H1 (cell line): ENCODE measurements around the gene RASGEF1C. TPM values are rescaled to one million over a fixed set of nuclear protein-coding genes. Genes with fewer than 3 reads are reported as not detected.

Experiments used
- CTCF ChIA-PET: fragments of 300-600 bp; sonication (Branson Sonifier 250); formaldehyde crosslinking; loops from one replicate; lab custom pipeline; 2021; ENCODE audit not compliant: partially characterized antibody; lab: Charles Lee
- POLR2A ChIA-PET: fragments of 300-600 bp; sonication (Branson Sonifier 250); formaldehyde crosslinking; loops from one replicate; lab custom pipeline; 2021; ENCODE audit warnings: inconsistent platforms; ENCODE audit not compliant: partially characterized antibody; lab: Charles Lee
- DNase-seq, 2 experiments: peaks; one replicate each; pipeline versions ENCODE4 v3.0.0 to v3.0.0-alpha.2; 2010 to 2022; ENCODE audit warnings: low spot score in 2 of 2, low read depth in 1 of 2, mixed read lengths in 1 of 2
- FAIRE-seq: peaks from 2 replicates; lab custom pipeline; 2011; peaks lifted over from hg19 to GRCh38; lab: Jason Lieb, UNC
- H2AFZ ChIP-seq: 2 replicates; pipeline ENCODE4 v1.8.1; 2012; ENCODE audit warnings: low read length, inconsistent platforms
- H2AK5ac ChIP-seq: 2 replicates; pipeline ENCODE4 v1.6.1; 2013; ENCODE audit warnings: low read depth, low read length
- H2BK120ac ChIP-seq: replicated peaks from 2 replicates; pipeline ENCODE3; 2013; ENCODE audit warnings: low read depth, low read length, inconsistent platforms
- H2BK12ac ChIP-seq: 2 replicates; pipeline ENCODE4 v1.6.1; 2013; ENCODE audit warnings: low read depth, low read length
- H2BK15ac ChIP-seq: 2 replicates; pipeline ENCODE4 v1.6.1; 2013; ENCODE audit warnings: low read length
- H2BK20ac ChIP-seq: 2 replicates; pipeline ENCODE4 v1.6.1; 2013; ENCODE audit warnings: low read length
- H2BK5ac ChIP-seq: 2 replicates; pipeline ENCODE4 v1.6.1; 2013; ENCODE audit warnings: low read depth, low read length
- H3K14ac ChIP-seq: 2 replicates; pipeline ENCODE4 v1.6.1; 2013; ENCODE audit warnings: inconsistent platforms; ENCODE audit not compliant: insufficient read length
- H3K18ac ChIP-seq: 2 replicates; pipeline ENCODE4 v1.6.1; 2013; ENCODE audit warnings: low read length; ENCODE audit errors: extremely low read depth
- H3K23ac ChIP-seq: 2 replicates; pipeline ENCODE4 v1.6.1; 2013; ENCODE audit warnings: inconsistent platforms; ENCODE audit not compliant: insufficient read length
- H3K23me2 ChIP-seq: 2 replicates; pipeline ENCODE4 v1.6.1; 2013; ENCODE audit warnings: low read depth, low read length
- H3K27ac ChIP-seq: 2 replicates; pipeline ENCODE4 v1.6.1; 2011; ENCODE audit warnings: low read depth, low read length, inconsistent platforms
- H3K27me3 ChIP-seq, 4 experiments: replicated peaks in 1 of 4; 1 replicate in 1 of 4; 2 replicates in 3 of 4; pipeline versions ENCODE4 v1.6.1 to v1.8.1; 2011 to 2013; ENCODE audit warnings: low read length in 3 of 4, mild to moderate bottlenecking in 3 of 4, inconsistent platforms in 2 of 4, mixed read lengths in 2 of 4, moderate library complexity in 1 of 4; ENCODE audit not compliant: control insufficient read depth in 3 of 4, insufficient read depth in 3 of 4; ENCODE audit errors: extremely low read depth in 1 of 4
- H3K36me3 ChIP-seq, 4 experiments: 2 replicates each; pipeline versions ENCODE4 v1.6.1 to v1.8.1; 2011 to 2013; ENCODE audit warnings: mild to moderate bottlenecking in 4 of 4, low read length in 3 of 4, moderate library complexity in 2 of 4, control low read depth in 1 of 4, inconsistent platforms in 1 of 4; ENCODE audit not compliant: insufficient read depth in 4 of 4, control insufficient read depth in 2 of 4
- H3K4ac ChIP-seq: replicated peaks from 2 replicates; pipeline ENCODE3; 2013; ENCODE audit warnings: low read length, low read depth, mixed read lengths, inconsistent platforms; ENCODE audit not compliant: insufficient read length
- H3K4me1 ChIP-seq, 4 experiments: replicated peaks in 1 of 4; 1 replicate in 1 of 4; 2 replicates in 3 of 4; pipeline versions ENCODE4 v1.6.1 to v1.8.1; 2011 to 2013; ENCODE audit warnings: low read length in 3 of 4, inconsistent platforms in 2 of 4, mixed read lengths in 1 of 4; ENCODE audit not compliant: insufficient read depth in 4 of 4, control insufficient read depth in 3 of 4
- H3K4me2 ChIP-seq, 2 experiments: 2 replicates each; pipeline versions ENCODE4 v1.6.1 to v1.8.1; 2011 to 2013; ENCODE audit warnings: low read depth in 2 of 2, low read length in 2 of 2, control low read depth in 1 of 2, inconsistent platforms in 1 of 2, mild to moderate bottlenecking in 1 of 2; ENCODE audit not compliant: insufficient read depth in 1 of 2
- H3K4me3 ChIP-seq, 4 experiments: fragments of 200-600, 300-600 bp in 1 of 4; sonication (generic), shearing (Covaris generic), sonication (Bioruptor Twin) in 1 of 4; 2 replicates each; pipeline versions ENCODE4 v1.5.1 to v1.8.1; 2011 to 2016; ENCODE audit warnings: low read length in 4 of 4, low read depth in 3 of 4, control low read depth in 2 of 4, inconsistent platforms in 2 of 4, mild to moderate bottlenecking in 2 of 4, mixed read lengths in 1 of 4, moderate library complexity in 1 of 4; ENCODE audit not compliant: insufficient read depth in 2 of 4; ENCODE audit errors: extremely low read depth in 1 of 4
- H3K56ac ChIP-seq: replicated peaks from 2 replicates; pipeline ENCODE3; 2013; ENCODE audit warnings: low read depth, mild to moderate bottlenecking, mixed read lengths, low read length, inconsistent platforms; ENCODE audit not compliant: insufficient read length
- H3K79me1 ChIP-seq: 2 replicates; pipeline ENCODE4 v1.6.1; 2013; ENCODE audit warnings: low read depth, low read length, control low read depth
- H3K79me2 ChIP-seq, 2 experiments: 2 replicates each; pipeline versions ENCODE4 v1.6.1 to v1.8.1; 2012 to 2013; ENCODE audit warnings: low read length in 2 of 2, mild to moderate bottlenecking in 2 of 2, inconsistent platforms in 1 of 2; ENCODE audit not compliant: insufficient read depth in 2 of 2, control insufficient read depth in 1 of 2
- H3K9ac ChIP-seq, 4 experiments: replicated peaks in 1 of 4; 1 replicate in 1 of 4; 2 replicates in 3 of 4; pipeline versions ENCODE4 v1.6.1 to v1.8.1; 2011 to 2013; ENCODE audit warnings: low read depth in 3 of 4, low read length in 3 of 4, control low read depth in 2 of 4, mild to moderate bottlenecking in 2 of 4, moderate library complexity in 2 of 4, inconsistent platforms in 1 of 4; ENCODE audit errors: extremely low read depth in 1 of 4
- H3K9me3 ChIP-seq, 2 experiments: 2 replicates each; pipeline versions ENCODE4 v1.6.1 to v1.8.1; 2012 to 2013; ENCODE audit warnings: mild to moderate bottlenecking in 2 of 2, moderate library complexity in 2 of 2, control low read depth in 1 of 2, inconsistent platforms in 1 of 2, low read depth in 1 of 2, low read length in 1 of 2, mixed read lengths in 1 of 2; ENCODE audit not compliant: insufficient read depth in 2 of 2
- H4K20me1 ChIP-seq, 2 experiments: replicated peaks in 1 of 2; 2 replicates each; pipeline versions ENCODE3 to v1.8.1; 2011 to 2013; ENCODE audit warnings: inconsistent platforms in 2 of 2, low read length in 2 of 2, mild to moderate bottlenecking in 1 of 2; ENCODE audit not compliant: insufficient read depth in 2 of 2, control insufficient read depth in 1 of 2
- H4K5ac ChIP-seq: 2 replicates; pipeline ENCODE4 v1.6.1; 2013; ENCODE audit warnings: low read length, low read depth, mixed read lengths, inconsistent platforms; ENCODE audit not compliant: insufficient read length
- H4K8ac ChIP-seq: 2 replicates; pipeline ENCODE4 v1.8.0; 2013; ENCODE audit warnings: mild to moderate bottlenecking, moderate library complexity, low read length, inconsistent platforms; ENCODE audit not compliant: insufficient read depth; ENCODE audit errors: extremely low read depth
- H4K91ac ChIP-seq: replicated peaks from 2 replicates; pipeline ENCODE3; 2013; ENCODE audit warnings: low read length, mixed read lengths, inconsistent platforms; ENCODE audit not compliant: insufficient read length
- CBX5 ChIP-seq: fragments of 300-800, 300-1000 bp; sonication (generic); IDR thresholded peaks from 2 replicates; pipeline ENCODE4 v1.7.1; 2016; ENCODE audit warnings: antibody characterized with exemption, low read length, low read depth
- EGR1 ChIP-seq: IDR thresholded peaks from 2 replicates; pipeline ENCODE4 v1.6.1; 2011; ENCODE audit warnings: low read depth, low read length, borderline replicate concordance
- POU5F1 ChIP-seq: IDR thresholded peaks from 2 replicates; pipeline ENCODE4 v1.6.1; 2011; ENCODE audit warnings: low read depth, mild to moderate bottlenecking, low read length, moderate library complexity
- SIRT6 ChIP-seq: IDR thresholded peaks from one replicate; pipeline ENCODE4 v1.7.1; 2012; ENCODE audit warnings: low read length, inconsistent platforms
- TAF7 ChIP-seq: optimal IDR thresholded peaks from 2 replicates; pipeline ENCODE3; 2011; ENCODE audit warnings: low read depth, mild to moderate bottlenecking, inconsistent platforms, low read length, moderate library complexity, borderline replicate concordance
- WGBS, 2 experiments: shearing (Covaris generic) in 1 of 2; methylation state at CpG; one replicate each; pipeline versions ENCODE4 v1.1.6 to v1.1.7; 2013 to 2015; ENCODE audit warnings: low lambda C conversion rate in 2 of 2, mixed read lengths in 2 of 2, inconsistent platforms in 1 of 2, low coverage in 1 of 2, missing lambda C conversion rate in 1 of 2; ENCODE audit not compliant: insufficient replicate concordance in 2 of 2, insufficient coverage in 1 of 2, insufficient read length in 1 of 2; ENCODE audit errors: extremely low coverage in 1 of 2, missing lambda C conversion rate in 1 of 2; 5-methylcytosine and 5-hydroxymethylcytosine counted together
- polyA plus RNA-seq, 7 experiments: library from polyadenylated mRNA; depleted of rRNA in 3 of 7; stranded (reverse) in 5 of 7; unstranded in 2 of 7; fragments of >200 nt in 5 of 7; fragments of 200-250 nt in 2 of 7; gene quantifications; 1 replicate in 5 of 7; 2 replicates in 1 of 7; 4 replicates in 1 of 7; pipeline versions ENCODE4 v1.2.1 to v1.2.3, GENCODE V29; 2011 to 2013; ENCODE audit warnings: missing spikeins in 2 of 7, mixed read lengths in 2 of 7
- total RNA-seq: library from RNA; stranded (reverse); fragmentation: NEBNext Ultra II Directional; extraction: Animal tissue kit (Norgen Biotek cat#: 25700); gene quantifications from 2 replicates; pipeline ENCODE4 v1.2.1, GENCODE V29; 2021
- TF ChIP-seq, protein P1 (sequence below): IDR thresholded peaks from 2 replicates; pipeline ENCODE4 v1.6.1; 2012; ENCODE audit warnings: inconsistent platforms
- TF ChIP-seq, protein P2 (sequence below): IDR thresholded peaks from 2 replicates; pipeline ENCODE4 v1.6.1; 2012; ENCODE audit warnings: inconsistent platforms

The RASGEF1C gene
- total and polyA plus RNA-seq, 2 of the 8 experiments (the other 6 are each of a cell fraction or from before 2014, with no cell fraction given), result 0.26 to 0.61 TPM

DNA sequence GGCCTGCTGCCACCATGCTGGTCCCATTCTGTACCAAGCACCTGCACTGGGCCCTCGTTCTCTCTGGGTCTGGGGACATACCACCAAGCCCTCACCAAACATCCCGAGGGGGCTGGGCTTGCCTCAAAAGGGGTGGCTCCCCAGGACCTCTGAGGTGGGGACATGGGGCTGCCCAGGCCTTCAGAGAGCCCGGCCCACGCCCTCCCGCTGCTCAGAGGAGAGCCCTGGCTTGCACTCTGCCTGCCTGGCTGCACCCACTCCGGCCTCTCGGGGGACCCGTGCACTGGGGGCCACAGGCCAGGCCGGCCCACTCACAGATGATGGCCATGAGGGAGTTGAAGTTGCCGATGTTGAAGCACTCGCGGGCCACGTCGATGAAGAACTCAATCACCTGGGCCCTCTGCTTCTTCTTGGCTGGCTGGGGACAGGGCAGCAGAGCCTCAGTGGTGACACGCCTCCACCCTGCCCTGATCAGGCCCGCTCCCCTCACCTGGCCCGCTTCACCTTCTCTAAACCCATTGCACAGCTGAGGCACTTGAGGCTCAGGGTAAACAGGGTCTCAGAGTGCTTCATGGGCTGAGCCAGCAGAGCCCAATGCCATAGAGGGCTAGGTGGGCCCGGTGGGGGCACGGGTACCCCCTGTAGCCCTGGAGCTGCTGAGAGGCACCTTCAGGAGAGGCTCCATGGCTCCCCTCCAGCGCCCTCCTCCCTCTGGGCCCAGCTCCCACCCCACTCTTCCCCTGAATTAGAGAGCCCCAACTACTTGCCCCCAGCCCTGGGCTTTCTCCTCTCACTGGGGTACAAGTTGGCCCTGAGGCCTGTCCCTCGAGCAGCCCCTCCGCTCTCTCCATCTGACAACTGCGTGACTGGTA lies 89.7 kb downstream of the RASGEF1C start:
- POLR2A ChIA-PET, result no interaction called here
- H4K8ac ChIP-seq, result no peak overlapping the region
- H3K79me1 ChIP-seq, result no peaks in the 10 kb centered on the region
- H2AFZ ChIP-seq, result no peak overlapping the region
- no peak overlapping the region for H2BK20ac ChIP-seq
- H3K36me3 ChIP-seq, result no peaks in the 10 kb centered on the region
- no peak overlapping the region for H2BK15ac ChIP-seq
- H4K5ac ChIP-seq, result no peak overlapping the region
- H3K23ac ChIP-seq, result no peak overlapping the region
- H4K20me1 ChIP-seq, result no peaks in the 10 kb centered on the region
- H3K4me3 ChIP-seq, result no peak overlapping the region
- no peak overlapping the region for H2BK12ac ChIP-seq
- no peak overlapping the region for H3K14ac ChIP-seq
- no peaks in the 10 kb centered on the region for H3K79me2 ChIP-seq
- H3K27ac ChIP-seq, result no peak overlapping the region
- no peak for FAIRE-seq
- no peak overlapping the region for H3K56ac ChIP-seq
- H3K4ac ChIP-seq, result no peak overlapping the region
- no peaks in the 10 kb centered on the region for H3K23me2 ChIP-seq
- no peaks in the 10 kb centered on the region; a peak in 1 of 7 replicates for H3K4me1 ChIP-seq
- no peak for DNase-seq
- H3K9ac ChIP-seq, result no peak overlapping the region
- H2BK5ac ChIP-seq, result no peak overlapping the region
- no peak overlapping the region for H4K91ac ChIP-seq
- CTCF ChIA-PET, result interaction anchor here (0.9 kb wide), 1 partner anchor 51 kb away, joined by 3 read pairs; no protein-coding TSS in a partner anchor
- H3K18ac ChIP-seq, result no peak overlapping the region
- H3K9me3 ChIP-seq, result no peaks in the 10 kb centered on the region
- H3K4me2 ChIP-seq, result no peak overlapping the region
- TF ChIP-seq CBX5, result no peak
- no peak for TF ChIP-seq TAF7
- no peak for TF ChIP-seq SIRT6
- no peak for TF ChIP-seq EGR1
- TF ChIP-seq, protein P1, sequence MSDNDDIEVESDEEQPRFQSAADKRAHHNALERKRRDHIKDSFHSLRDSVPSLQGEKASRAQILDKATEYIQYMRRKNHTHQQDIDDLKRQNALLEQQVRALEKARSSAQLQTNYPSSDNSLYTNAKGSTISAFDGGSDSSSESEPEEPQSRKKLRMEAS, result no peak
- TF ChIP-seq, protein P2, sequence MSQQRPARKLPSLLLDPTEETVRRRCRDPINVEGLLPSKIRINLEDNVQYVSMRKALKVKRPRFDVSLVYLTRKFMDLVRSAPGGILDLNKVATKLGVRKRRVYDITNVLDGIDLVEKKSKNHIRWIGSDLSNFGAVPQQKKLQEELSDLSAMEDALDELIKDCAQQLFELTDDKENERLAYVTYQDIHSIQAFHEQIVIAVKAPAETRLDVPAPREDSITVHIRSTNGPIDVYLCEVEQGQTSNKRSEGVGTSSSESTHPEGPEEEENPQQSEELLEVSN, result no peak
- TF ChIP-seq POU5F1, result no peak
- no peak overlapping the region for H2BK120ac ChIP-seq
- WGBS, 2 experiments, result 94% methylated on average over 17 of the region's 23 CpGs; no CpG with 5 or more reads in 1 of the 2 experiments
- H2AK5ac ChIP-seq, result no peak overlapping the region
- H3K27me3 ChIP-seq, result no peaks in the 10 kb centered on the region
